Measurements from ENCODE around the gene KCNQ5.

DNA sequence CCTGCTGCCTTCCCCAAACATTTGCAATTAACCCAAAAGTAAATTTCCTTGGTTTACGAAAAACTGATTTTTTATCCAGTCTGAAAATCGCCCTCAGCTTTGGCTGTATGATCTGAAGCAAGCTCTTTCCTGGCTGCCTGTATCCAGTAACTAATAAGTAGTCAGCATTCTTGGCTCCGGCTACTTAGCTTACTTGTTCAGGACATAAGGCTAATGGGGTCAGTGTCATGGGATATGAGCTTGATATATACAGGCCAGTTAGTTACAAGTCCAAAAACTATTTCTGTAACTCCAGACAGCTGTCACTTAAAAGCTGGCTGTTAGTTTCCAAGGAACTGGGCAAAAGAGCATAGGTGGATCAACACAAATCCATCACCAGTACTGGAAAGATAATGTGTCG is 547.2 kb downstream of the KCNQ5 start:
- TF ChIP-seq, protein P1, sequence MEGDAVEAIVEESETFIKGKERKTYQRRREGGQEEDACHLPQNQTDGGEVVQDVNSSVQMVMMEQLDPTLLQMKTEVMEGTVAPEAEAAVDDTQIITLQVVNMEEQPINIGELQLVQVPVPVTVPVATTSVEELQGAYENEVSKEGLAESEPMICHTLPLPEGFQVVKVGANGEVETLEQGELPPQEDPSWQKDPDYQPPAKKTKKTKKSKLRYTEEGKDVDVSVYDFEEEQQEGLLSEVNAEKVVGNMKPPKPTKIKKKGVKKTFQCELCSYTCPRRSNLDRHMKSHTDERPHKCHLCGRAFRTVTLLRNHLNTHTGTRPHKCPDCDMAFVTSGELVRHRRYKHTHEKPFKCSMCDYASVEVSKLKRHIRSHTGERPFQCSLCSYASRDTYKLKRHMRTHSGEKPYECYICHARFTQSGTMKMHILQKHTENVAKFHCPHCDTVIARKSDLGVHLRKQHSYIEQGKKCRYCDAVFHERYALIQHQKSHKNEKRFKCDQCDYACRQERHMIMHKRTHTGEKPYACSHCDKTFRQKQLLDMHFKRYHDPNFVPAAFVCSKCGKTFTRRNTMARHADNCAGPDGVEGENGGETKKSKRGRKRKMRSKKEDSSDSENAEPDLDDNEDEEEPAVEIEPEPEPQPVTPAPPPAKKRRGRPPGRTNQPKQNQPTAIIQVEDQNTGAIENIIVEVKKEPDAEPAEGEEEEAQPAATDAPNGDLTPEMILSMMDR (IDR thresholded peaks at IDR 0.05): no peak
- no peak for TF ChIP-seq POLR2A (IDR thresholded peaks at IDR 0.05)
